Right ventricle myocardium inferior (tissue), 1 donor: Measurements from ENCODE around the gene RBM3. TPM values are rescaled to one million over a fixed set of nuclear protein-coding genes. Genes with fewer than 3 reads are reported as not detected.
A peak's percentile ranks its signal among the peaks of the same experiment; 100 is the strongest.
"Not testable (repeated sequence)": the region's sequence is repeated elsewhere in the genome, so short reads cannot be mapped to it uniquely, and the experiment has no call there.

Experiments used
- ATAC-seq: fragments of 200-7000 bp; cut with Tn5 transposase; one replicate; pipeline ENCODE4 v1.9.1; 2020; ENCODE audit warnings: mild to moderate bottlenecking, moderate library complexity
- DNase-seq: peaks from one replicate; pipeline ENCODE4 v3.0.0; 2021; ENCODE audit errors: missing footprints
- intact Hi-C: fragments of 100-400 bp; cut with DNase I; formaldehyde crosslinking; loops from one replicate; pipeline ENCODE4 v1.11.0; 2022
- long read RNA-seq: library from polyadenylated mRNA; unstranded; transcript quantifications from one replicate; pipeline ENCODE4 v2.0.0, GENCODE V29; 2021
- total RNA-seq: library from RNA; stranded (reverse); fragmentation: NEBNext Ultra II Directional; extraction: Animal tissue kit (Norgen Biotek cat#: 25700); gene quantifications from one replicate; pipeline ENCODE4 v1.2.1, GENCODE V29; 2021
- donor health status: DM: no; HTN: yes; CAD: no; lungs with severe emphysema.

Gene RBM3
- total RNA-seq: 113 TPM
- long read RNA-seq, transcript RBM3-203 (7 exons, 2,162 nt): major isoform, 36 of 38 reads
- long read RNA-seq, partial matches to known transcripts: 2 of 38 reads
- long read RNA-seq, other reads (novel, unspliced or antisense): 0 of 38 reads

GRCh38 chrX:48574270-48575266 lies at the start of gene RBM3:
TSS of gene RBM3 (plus strand) at chrX:48574484. CDS start at chrX:48575181, 697 bp downstream.
- ATAC-seq (peak; percentile 99), DNase-seq (peak; percentile 95)
- intact Hi-C loops: loop anchor here (2.0 kb wide), 1 partner anchor 16 kb away; no protein-coding TSS in a partner anchor

- intact Hi-C loops, DNase-seq, ATAC-seq: not testable (repeated sequence)
Observed at GRCh38 chrX:48525853-48526252, 48.4 kb upstream of the RBM3 start.

DNA sequence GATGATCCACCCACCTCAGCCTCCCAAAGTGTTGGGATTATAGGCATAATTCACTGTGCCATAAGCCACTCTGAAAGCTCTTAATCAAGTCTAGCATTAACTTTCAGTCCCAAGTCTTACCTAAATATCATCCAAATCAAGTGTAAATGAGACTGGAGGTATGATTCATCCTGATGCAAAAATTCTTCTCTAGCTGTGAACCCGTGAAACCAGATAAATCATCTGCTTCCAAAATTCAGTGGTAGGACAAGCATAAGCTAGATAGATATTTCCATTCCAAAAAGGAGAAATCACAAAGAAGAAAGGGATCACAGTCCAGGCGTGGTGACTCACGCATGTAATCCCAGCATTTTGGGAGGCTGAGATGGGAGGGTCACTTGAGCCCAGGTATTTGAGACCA lies 43.5 kb upstream of the RBM3 start:
- no peak for ATAC-seq
- no peak for DNase-seq
- intact Hi-C loops: no loop called here

- DNase-seq: no peak
Observed at GRCh38 chrX:48531358-48531959, 42.8 kb upstream of the RBM3 start.

GRCh38 chrX:48532161-48532560 lies 42.1 kb upstream of the RBM3 start:
- no peak for DNase-seq
- no peak for ATAC-seq
- intact Hi-C loops: no loop called here

More at GRCh38 chrX:48531358-48531959, 42.8 kb upstream of the RBM3 start:
- peak; percentile 69 for ATAC-seq
- intact Hi-C loops: no loop called here

DNA sequence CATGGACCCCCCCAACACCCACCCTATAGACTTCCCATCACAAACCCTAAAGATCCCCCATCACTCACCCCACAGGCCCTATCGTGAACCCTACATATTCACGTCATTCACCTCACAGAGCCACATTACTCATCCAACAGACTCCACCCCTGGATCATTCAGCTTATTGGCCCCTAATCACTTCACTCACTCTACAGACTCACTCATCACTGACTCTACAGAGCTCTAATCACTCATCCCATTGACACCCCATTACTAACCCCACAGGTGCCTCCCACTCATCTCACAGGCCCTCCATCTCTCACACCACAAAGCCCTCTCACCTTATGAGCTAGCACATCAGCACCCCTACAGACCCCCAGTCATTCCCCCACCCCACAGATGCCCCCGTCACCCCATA lies 41.1 kb upstream of the RBM3 start:
- intact Hi-C loops: no loop called here
- no peak for DNase-seq
- ATAC-seq: no peak

- DNase-seq: no peak
- ATAC-seq: no peak
- intact Hi-C loops: no loop called here
Observed at GRCh38 chrX:48538641-48539344, 35.5 kb upstream of the RBM3 start.

- DNase-seq (peak; percentile 99), ATAC-seq (peak; percentile 97)
- intact Hi-C loops: no loop called here
Observed at GRCh38 chrX:48539345-48540027, 34.8 kb upstream of the RBM3 start, which contains the start of gene TBC1D25. TSS of gene TBC1D25 (plus strand) at chrX:48539714. CDS start at chrX:48539798, 84 bp downstream.

DNA sequence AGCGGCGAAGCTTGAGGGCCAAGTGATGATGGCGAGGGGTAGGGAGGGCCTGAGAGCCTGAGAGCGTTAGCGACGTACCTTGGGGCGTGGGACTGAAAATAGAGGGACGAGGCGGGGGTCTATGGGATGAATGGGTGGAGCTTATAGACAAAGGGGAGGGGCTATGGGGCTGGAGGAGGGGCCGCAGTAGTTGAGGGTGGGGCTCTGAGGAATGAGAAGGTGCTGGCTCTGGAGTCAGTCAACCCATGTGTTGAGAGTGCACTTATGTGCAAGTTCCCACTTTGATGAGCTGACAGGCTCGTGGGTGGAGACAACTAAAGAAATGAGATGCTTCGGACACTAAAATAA lies 34.3 kb upstream of the RBM3 start:
- ATAC-seq: peak; percentile 71
- intact Hi-C loops: no loop called here
- DNase-seq: no peak

GRCh38 chrX:48540480-48540879 lies 33.8 kb upstream of the RBM3 start:
- DNase-seq: no peak
- intact Hi-C loops: no loop called here
- no peak for ATAC-seq

GRCh38 chrX:48541140-48541814 lies 33.0 kb upstream of the RBM3 start:
- DNase-seq (no peak), ATAC-seq (no peak)
- intact Hi-C loops: no loop called here

DNA sequence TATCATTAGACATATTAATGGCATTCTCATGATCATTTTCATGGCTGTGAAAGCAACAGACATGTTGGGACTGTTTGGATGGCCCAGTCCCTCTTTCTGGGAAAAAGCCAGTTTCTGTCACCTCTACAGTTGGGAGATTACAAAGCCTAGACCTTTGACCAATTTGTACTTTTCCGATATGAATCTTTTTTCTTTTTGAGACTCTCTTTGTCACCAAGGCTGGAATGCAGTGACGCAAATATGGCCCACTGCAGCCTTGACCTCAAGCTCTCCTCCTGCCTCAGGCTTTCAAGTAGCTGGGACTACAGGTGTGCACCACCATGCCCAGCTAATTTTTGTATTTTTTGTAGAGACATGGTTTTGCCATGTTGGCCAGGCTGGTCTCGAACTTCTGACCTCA lies 25.4 kb upstream of the RBM3 start:
- intact Hi-C loops: no loop called here
- ATAC-seq (no peak), DNase-seq (no peak)

DNA sequence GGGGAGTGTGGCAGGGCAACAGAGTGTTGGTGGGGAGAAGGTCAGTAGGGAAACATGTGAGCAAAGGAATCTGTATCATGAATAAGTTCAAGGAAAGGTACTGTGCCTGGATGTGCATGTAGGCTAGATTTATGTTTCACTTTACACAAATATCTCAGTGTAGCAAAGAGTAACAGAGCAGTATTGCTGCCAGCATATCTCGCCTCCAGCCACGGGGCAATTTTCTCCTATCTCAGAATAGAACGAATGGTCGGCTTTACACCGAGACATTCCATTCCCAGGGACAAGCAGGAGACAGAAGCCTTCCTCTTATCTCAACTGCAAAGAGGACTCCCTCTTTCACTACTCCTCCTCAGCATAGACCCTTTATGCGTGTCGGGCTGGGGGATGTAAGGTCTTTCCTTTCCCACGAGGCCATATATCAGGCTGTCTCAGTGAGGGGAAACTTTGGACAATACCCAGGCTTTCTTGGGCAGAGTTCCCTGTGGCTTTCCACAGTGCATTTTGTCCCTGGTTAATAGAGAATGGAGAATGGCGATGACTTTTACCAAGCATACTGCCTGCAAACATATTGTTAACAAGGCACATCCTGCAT lies 18.5 kb upstream of the RBM3 start:
- ATAC-seq, DNase-seq, intact Hi-C loops: not testable (repeated sequence)

GRCh38 chrX:48558271-48558670 lies 16.0 kb upstream of the RBM3 start:
- DNase-seq (no peak), ATAC-seq (no peak)
- intact Hi-C loops: no loop called here

DNA sequence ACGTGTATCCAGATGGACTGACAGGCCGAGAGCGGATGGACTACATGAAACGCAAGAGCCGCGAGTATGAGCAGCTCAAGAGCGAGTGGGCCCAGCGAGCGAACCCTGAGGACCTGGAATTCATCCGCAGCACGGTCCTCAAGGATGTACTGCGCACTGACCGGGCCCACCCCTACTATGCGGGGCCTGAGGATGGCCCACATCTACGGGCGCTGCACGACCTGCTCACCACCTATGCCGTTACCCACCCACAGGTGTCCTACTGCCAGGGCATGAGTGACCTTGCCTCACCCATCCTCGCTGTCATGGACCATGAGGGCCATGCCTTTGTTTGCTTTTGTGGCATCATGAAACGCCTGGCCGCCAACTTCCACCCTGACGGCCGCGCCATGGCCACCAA lies 14.6 kb upstream of the RBM3 start:
- ATAC-seq: no peak
- intact Hi-C loops: no loop called here
- DNase-seq: no peak

- intact Hi-C loops: no loop called here
- DNase-seq (no peak), ATAC-seq (no peak)
Observed at GRCh38 chrX:48560056-48560455, 14.2 kb upstream of the RBM3 start.

- no peak for ATAC-seq
- no peak for DNase-seq
- intact Hi-C loops: no loop called here
Observed at GRCh38 chrX:48560681-48561080, 13.6 kb upstream of the RBM3 start.

GRCh38 chrX:48569958-48570357 lies 4.3 kb upstream of the RBM3 start:
- DNase-seq (no peak), ATAC-seq (no peak)
- intact Hi-C loops: no loop called here
